Effector memory CD4-positive, alpha-beta T cell (primary cell): ENCODE data around the gene FCGR3B.
"Not testable (repeated sequence)": the region's sequence is repeated elsewhere in the genome, so short reads cannot be mapped to it uniquely, and the experiment has no call there.

Source experiments
- DNase-seq, 3 donors: peaks; one replicate each; pipeline ENCODE4 v3.0.0-alpha.2; 2020
- H3K27ac ChIP-seq: 2 replicates; pipeline ENCODE4 v1.7.0; 2013; ENCODE audit warnings: mild to moderate bottlenecking, low read length, moderate library complexity; ENCODE audit not compliant: insufficient read depth, poor library complexity, severe bottlenecking
- H3K27me3 ChIP-seq: replicated peaks from 2 replicates; pipeline ENCODE4 v1.7.0; 2013; ENCODE audit warnings: mild to moderate bottlenecking, low read length; ENCODE audit not compliant: insufficient read depth, control insufficient read depth, poor library complexity, severe bottlenecking
- H3K36me3 ChIP-seq: 2 replicates; pipeline ENCODE4 v1.7.0; 2013; ENCODE audit warnings: mild to moderate bottlenecking, low read length, moderate library complexity; ENCODE audit not compliant: control insufficient read depth, insufficient read depth
- H3K4me1 ChIP-seq: 2 replicates; pipeline ENCODE4 v1.7.0; 2013; ENCODE audit warnings: low read length, mild to moderate bottlenecking; ENCODE audit not compliant: control insufficient read depth, insufficient read depth, poor library complexity, severe bottlenecking
- H3K4me3 ChIP-seq: 2 replicates; pipeline ENCODE4 v1.7.0; 2013; ENCODE audit warnings: low read length, low read depth, mild to moderate bottlenecking; ENCODE audit not compliant: insufficient read depth, poor library complexity, severe bottlenecking
- H3K9me3 ChIP-seq: 2 replicates; pipeline ENCODE4 v1.7.0; 2013; ENCODE audit warnings: mild to moderate bottlenecking, low read length, moderate library complexity; ENCODE audit not compliant: control insufficient read depth

The FCGR3B gene

DNA sequence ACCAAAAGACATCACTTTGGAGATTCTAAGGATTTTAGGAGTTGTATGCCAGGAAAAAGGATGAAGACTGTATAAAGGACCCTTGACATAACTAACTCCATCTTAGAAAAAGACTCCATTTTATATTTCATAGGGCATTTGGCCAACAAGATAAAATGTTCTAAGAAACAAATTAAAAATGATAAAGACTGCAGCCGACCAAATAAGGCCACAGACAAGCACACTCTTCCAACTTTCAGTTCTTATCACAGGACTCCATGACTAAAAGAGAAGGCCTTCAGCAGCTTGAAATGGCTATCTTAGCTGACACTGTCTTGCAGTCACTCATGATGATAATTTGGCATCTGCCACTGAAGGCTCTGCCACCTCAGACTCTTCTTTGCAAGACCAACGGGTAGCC, 8.2 kb upstream of the FCGR3B start:
- H3K4me3 ChIP-seq, DNase-seq, H3K36me3 ChIP-seq, H3K9me3 ChIP-seq, H3K27ac ChIP-seq, H3K4me1 ChIP-seq, H3K27me3 ChIP-seq: not testable (repeated sequence)

DNA sequence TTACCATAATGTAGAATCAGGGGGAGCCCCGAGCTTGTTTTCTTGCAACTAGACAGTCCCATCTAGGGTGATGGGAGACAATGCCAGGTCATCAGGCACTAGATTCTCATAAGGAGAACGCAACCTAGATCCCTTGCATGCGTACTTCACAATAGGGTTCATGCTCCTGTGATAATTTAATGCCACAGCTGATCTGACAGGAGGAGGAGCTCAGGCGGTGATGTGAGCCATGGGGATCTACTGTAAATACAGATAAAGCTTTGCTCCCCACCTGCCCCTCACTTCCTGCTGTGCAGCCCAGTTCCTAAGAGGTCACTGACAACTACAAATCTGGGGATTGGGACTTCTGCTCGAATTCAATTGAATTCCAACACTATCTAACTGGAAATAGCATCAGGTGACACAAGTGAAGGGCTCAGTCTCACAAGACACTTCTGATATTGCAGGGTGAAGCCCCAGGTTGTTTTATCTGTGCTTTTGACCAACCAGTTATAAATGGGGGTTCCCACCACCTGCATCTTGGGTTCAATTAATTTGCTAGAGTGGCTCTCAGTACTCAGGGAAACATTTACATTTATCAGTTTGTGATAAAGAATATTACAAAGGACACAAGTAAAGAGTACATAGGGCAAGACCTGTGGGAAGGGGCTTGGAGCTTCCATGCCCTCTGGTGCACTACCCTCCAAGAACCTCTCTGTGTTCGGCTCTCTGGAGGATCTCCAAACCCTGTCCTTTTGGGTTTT, 7.4 kb upstream of the FCGR3B start:
- H3K9me3 ChIP-seq, H3K27ac ChIP-seq, H3K36me3 ChIP-seq, H3K4me3 ChIP-seq, H3K27me3 ChIP-seq, H3K4me1 ChIP-seq, DNase-seq: not testable (repeated sequence)

DNA sequence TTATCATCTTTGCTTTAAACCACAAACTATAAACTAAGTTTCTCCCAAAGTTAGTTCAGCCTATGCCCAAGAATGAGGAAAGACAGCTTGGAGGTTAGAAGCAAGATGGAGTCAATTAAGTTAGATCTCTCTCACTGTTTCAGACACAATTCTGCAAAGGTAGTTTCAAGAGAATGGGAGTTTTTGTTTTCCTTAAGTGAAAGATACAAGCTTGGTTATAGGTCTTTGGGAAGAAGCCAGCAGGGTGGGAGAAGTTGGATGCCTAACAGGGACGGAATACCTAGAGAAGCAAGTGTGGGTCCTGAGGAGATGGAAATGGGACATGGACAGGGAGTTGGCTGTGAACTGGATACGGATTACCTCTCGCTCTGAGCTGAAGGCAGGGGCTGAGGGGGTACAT, 6.0 kb upstream of the FCGR3B start:
- not testable (repeated sequence) for H3K4me1 ChIP-seq, H3K27me3 ChIP-seq, H3K36me3 ChIP-seq, H3K4me3 ChIP-seq, DNase-seq, H3K9me3 ChIP-seq, H3K27ac ChIP-seq

DNA sequence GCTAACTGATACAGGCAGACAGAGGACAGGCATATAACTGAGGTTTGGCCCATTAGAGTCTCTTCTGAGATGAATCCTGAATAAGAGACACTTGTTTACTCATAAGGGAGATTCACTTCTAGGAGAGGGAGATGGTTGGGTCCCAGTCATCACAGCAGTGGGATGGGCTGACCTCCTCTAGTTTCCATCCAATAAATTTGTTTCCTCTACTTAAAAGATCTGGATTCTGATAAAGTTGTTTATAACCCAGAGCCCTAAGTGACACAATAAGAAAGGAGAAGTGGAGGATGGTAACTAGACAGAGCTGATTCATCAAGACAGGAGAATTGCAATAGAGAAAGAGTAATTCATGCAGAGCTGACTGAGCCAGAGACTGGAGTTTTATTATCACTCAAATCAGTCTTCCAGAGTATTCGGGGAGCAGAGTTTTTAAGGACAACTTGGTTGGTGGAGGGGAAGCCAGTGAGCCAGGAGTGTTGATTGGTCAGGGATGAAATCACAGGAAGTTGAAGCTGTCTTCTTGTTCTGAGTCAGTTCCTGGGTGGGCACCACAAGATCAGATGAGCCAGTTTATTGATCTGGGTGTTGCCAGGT, 5.3 kb upstream of the FCGR3B start:
- H3K4me3 ChIP-seq, H3K4me1 ChIP-seq, H3K9me3 ChIP-seq, DNase-seq, H3K27me3 ChIP-seq, H3K27ac ChIP-seq, H3K36me3 ChIP-seq: not testable (repeated sequence)

DNA sequence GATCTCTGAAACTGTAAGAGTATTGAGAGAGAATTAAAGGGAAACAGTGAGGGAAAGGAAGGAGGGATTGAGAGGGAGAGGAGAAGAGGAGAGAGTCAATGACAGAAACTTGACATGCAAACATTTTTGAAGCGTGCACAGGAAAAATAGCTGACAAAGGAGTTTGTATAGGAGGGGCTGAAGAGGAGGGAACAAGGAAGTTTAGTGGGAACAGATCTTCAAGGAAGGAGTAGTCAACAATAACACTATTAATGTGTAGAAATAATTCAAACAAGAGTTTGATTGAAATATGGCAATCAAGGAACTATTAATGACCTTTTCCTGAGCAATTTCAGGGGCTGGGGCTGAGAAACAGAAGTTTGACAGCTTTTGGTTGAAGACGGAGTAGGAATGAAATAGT, 4.0 kb upstream of the FCGR3B start:
- not testable (repeated sequence) for H3K36me3 ChIP-seq, H3K27me3 ChIP-seq, H3K4me1 ChIP-seq, H3K9me3 ChIP-seq, H3K4me3 ChIP-seq, DNase-seq, H3K27ac ChIP-seq

DNA sequence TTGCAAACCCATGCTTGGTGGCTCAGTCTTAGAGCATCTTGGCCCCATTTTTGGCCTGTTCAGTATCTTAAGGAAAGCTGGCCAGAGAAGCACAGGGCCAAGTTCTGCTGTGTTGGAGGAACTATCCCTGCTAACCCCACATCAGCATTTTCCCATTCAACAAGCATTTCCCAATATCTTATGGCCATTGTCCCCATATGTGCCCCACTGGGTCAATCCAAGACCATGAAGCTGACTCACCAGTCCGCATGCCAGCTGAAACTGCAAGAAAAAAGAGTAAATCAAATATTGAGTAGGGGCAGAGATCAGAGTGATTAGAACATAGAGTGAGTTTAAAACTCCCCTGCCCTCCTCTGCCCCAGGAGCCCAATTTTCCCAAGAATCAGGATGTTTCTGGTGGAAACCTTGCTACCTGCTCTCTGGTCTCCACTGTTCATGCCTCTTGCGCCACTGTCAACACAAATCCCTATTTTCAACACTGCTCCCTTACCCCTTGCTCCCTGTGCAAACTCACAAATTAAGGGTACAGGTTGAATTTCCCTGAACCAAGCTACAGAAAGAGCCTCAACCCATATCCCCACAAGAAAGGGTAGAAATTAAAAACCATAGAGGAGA, 741 bp downstream of the FCGR3B start:
- not testable (repeated sequence) for H3K4me1 ChIP-seq, H3K36me3 ChIP-seq, H3K9me3 ChIP-seq, H3K27me3 ChIP-seq, H3K4me3 ChIP-seq, DNase-seq, H3K27ac ChIP-seq

DNA sequence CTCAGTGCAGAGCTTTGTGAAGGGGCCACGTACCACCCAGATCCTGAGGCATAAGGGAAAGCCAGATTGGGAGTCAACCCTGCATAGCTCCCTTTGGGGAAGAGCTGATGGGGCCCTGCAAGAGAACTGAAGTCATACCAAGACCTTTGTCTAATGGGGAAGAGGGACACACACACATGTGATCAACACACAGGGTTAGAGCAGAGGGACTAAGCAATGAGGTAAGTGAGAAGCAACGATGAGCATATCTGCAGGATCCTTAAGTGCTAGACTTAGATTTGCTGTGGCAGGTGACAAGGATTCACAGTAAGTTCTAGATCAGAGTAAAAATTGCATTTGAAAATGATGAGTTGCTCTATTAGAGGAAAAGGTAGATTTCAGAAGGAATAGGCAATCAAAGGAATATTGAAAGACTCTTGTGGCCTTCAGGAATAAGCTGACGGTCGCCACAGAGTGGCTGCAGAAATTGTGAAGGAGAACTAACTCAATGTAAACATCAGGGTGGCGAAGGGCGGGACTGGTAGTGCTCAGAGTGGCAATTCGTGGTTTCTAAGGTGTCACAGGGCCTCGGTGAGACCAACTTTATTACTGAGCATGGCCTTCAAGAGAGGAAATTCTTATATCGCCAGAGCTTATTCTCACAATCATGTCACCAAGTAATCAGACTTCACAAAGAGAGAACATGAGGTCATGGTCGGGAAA, 4.4 kb downstream of the FCGR3B start:
- not testable (repeated sequence) for H3K27ac ChIP-seq, H3K9me3 ChIP-seq, H3K4me3 ChIP-seq, H3K36me3 ChIP-seq, DNase-seq, H3K4me1 ChIP-seq, H3K27me3 ChIP-seq

DNA sequence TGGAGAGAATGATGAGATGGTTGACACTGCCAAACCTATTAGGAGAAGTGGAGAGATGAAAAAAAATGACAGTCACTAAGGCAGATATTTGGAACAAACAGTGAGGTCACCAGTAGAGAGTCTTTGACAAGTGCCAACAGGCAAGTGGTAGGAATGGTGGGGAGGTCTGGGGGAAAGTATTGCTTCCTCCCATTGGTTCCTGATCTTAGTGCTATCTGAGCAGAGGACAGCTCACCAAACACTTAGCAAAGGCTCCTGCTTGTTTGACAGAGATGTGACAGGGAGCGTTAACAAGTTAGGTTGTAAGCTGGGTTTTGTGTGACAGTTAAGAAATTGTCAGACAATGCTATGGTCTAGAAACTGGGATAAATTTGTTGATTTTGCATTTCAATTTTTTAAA, 6.4 kb downstream of the FCGR3B start:
- H3K4me3 ChIP-seq, H3K4me1 ChIP-seq, H3K36me3 ChIP-seq, H3K27me3 ChIP-seq, H3K9me3 ChIP-seq, H3K27ac ChIP-seq, DNase-seq: not testable (repeated sequence)

DNA sequence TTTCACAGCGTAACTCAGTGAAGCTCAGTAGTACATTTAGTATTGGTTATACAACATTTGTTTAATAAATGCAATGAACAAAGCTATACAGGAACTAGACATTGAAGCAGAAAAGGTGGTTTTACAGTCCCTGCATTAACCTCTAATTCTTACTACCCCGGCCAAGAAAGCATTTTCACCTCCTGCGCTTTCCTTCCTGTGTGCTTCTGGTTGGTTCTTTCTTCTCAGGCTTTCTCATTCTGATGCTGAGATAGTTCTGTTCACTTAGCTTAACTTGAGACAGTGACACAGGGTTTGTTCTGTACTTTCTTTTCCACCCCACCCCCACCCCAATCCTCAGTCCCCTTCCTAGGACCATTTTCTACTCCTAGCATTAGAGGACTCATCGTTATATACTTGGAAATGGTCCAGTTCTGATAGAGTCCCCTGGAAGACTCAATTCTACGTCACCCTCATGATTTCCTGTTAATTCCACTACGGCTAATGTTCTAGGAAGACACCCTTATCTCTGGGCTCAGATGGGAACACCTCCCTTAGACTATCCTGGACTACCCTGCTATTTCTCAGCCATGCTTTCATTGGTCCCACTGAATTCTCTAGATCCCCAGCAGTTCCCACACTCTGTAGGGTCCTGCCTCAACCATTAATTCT, 7.5 kb downstream of the FCGR3B start:
- not testable (repeated sequence) for H3K27ac ChIP-seq, H3K36me3 ChIP-seq, H3K27me3 ChIP-seq, H3K4me3 ChIP-seq, H3K9me3 ChIP-seq, H3K4me1 ChIP-seq, DNase-seq

DNA sequence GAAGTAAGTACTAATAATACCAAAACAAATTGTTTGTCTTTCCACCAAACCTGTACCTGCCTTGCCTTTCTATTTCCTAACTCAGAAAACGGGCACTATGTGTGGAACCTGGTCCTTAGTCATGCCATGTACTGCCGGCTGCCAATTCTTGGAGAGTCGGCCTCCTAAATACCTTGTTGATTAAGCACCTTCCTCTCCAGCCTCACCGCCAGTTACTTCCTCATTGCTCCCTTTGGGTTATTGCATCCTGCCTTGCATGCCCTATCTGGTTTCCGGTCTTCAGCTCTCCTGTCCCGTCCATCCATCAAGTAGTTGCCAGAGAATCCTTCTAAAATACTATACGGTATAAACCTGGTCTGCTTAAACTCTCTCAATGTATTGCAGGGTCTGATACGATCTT, 8.9 kb downstream of the FCGR3B start:
- not testable (repeated sequence) for H3K27ac ChIP-seq, H3K4me3 ChIP-seq, H3K4me1 ChIP-seq, H3K36me3 ChIP-seq, H3K9me3 ChIP-seq, DNase-seq, H3K27me3 ChIP-seq
